Kidney (tissue), 14 donors: ENCODE measurements around the gene TBC1D2. TPM values are rescaled to one million over a fixed set of nuclear protein-coding genes. Genes with fewer than 3 reads are reported as not detected.
"Not testable (repeated sequence)": the region's sequence is repeated elsewhere in the genome, so short reads cannot be mapped to it uniquely, and the experiment has no call there.

Experiments
- DNase-seq, 5 donors: peaks; one replicate each; pipeline ENCODE4 v3.0.0-alpha.2; 2013 to 2020
- FAIRE-seq: peaks from 2 replicates; lab custom pipeline; 2012; peaks lifted over from hg19 to GRCh38; lab: Jason Lieb, UNC
- H3K27ac ChIP-seq, 2 donors: one replicate each; pipeline ENCODE4 v1.7.0; 2013; ENCODE audit warnings: low read depth in 2 of 2, low read length in 2 of 2, inconsistent platforms in 1 of 2
- H3K27me3 ChIP-seq: one replicate; pipeline ENCODE4 v1.7.1; 2013; ENCODE audit warnings: low read length, inconsistent platforms; ENCODE audit not compliant: control insufficient read depth, insufficient read depth
- H3K36me3 ChIP-seq, 3 donors: one replicate each; pipeline versions ENCODE4 v1.7.0 to v1.7.1; 2013; ENCODE audit warnings: low read length in 3 of 3, control low read depth in 1 of 3, inconsistent platforms in 1 of 3; ENCODE audit not compliant: insufficient read depth in 3 of 3, control insufficient read depth in 2 of 3
- H3K4me1 ChIP-seq, 3 donors: one replicate each; pipeline versions ENCODE4 v1.7.0 to v1.7.1; 2013; ENCODE audit warnings: low read length in 3 of 3, inconsistent platforms in 1 of 3, low read depth in 1 of 3; ENCODE audit not compliant: control insufficient read depth in 2 of 3, insufficient read depth in 2 of 3
- H3K4me3 ChIP-seq, 3 donors: one replicate each; pipeline versions ENCODE4 v1.7.0 to v1.8.1; 2013; ENCODE audit warnings: low read length in 3 of 3, control low read depth in 1 of 3, inconsistent platforms in 1 of 3
- H3K9ac ChIP-seq, 3 donors: one replicate each; pipeline versions ENCODE4 v1.7.0 to v1.7.1; 2013; ENCODE audit warnings: low read length in 3 of 3, control low read depth in 1 of 3, inconsistent platforms in 1 of 3
- H3K9me3 ChIP-seq, 3 donors: one replicate each; pipeline versions ENCODE4 v1.7.0 to v1.7.1; 2013; ENCODE audit warnings: low read length in 3 of 3, control low read depth in 1 of 3, inconsistent platforms in 1 of 3; ENCODE audit not compliant: control insufficient read depth in 2 of 3, insufficient read depth in 1 of 3
- CTCF ChIP-seq: IDR thresholded peaks from 3 replicates; pipeline ENCODE4 v1.5.1; 2012; ENCODE audit warnings: mild to moderate bottlenecking, moderate library complexity, borderline replicate concordance; ENCODE audit not compliant: insufficient read depth; ENCODE audit errors: extremely low read depth
- intact Hi-C: fragments of 100-400 bp; cut with DNase I; formaldehyde crosslinking; loops from one replicate; pipeline ENCODE4 v1.11.1; 2022
- polyA plus RNA-seq: library from polyadenylated mRNA; stranded (reverse); fragments of 350-450 nt; fragmentation: Illumina TruSeq; extraction: RNeasy Lipid Tissue Mini Kit (QIAGEN cat#74804); gene quantifications from one replicate; pipeline ENCODE4 v1.2.3, GENCODE V29; 2014; ENCODE audit warnings: low read depth, low replicate concordance; ENCODE audit not compliant: insufficient read depth
- total RNA-seq: library from RNA; stranded (reverse); fragmentation: NEBNext Ultra II Directional; extraction: Animal tissue kit (Norgen Biotek cat#: 25700); gene quantifications from one replicate; pipeline ENCODE4 v1.2.1, GENCODE V29; 2021
- donor health status: control.
- donor health status: control.
- donor health status: control.
- donor health status: control.
- donor health status: control.
- donor health status: DM: yes; HTN: yes; CAD: no.
- donor health status: Normal renal cell carcinoma (clear cell type).

Gene TBC1D2
- total and polyA plus RNA-seq, 2 donors from 2014 or later = 7.7 to 19.6 TPM

- Histone ChIP-seq H3K27me3 (no peaks in the 10 kb centered on the region), H3K4me1 (no peaks in the 10 kb centered on the region), H3K4me3 (no peak overlapping the region), H3K9me3 (no peaks in the 10 kb centered on the region), H3K9ac (no peak overlapping the region), H3K27ac (no peak overlapping the region), H3K36me3 (no peaks in the 10 kb centered on the region)
- intact Hi-C loops = no loop called here
- no peak for DNase-seq
- FAIRE-seq = no peak
- TF ChIP-seq CTCF = no peak
These were observed 29.3 kb upstream of the TBC1D2 start for GRCh38 chr9:98284754-98285153.

- DNase-seq, H3K27ac ChIP-seq, H3K36me3 ChIP-seq, H3K9ac ChIP-seq, H3K9me3 ChIP-seq, FAIRE-seq, H3K4me3 ChIP-seq, H3K27me3 ChIP-seq, intact Hi-C loops, H3K4me1 ChIP-seq: not testable (repeated sequence)
These were observed 27.7 kb upstream of the TBC1D2 start for GRCh38 chr9:98283143-98283542.

- Histone ChIP-seq H3K4me3 (no peak overlapping the region), H3K27me3 (no peaks in the 10 kb centered on the region), H3K36me3 (no peaks in the 10 kb centered on the region), H3K9ac (no peak overlapping the region), H3K4me1 (no peaks in the 10 kb centered on the region), H3K27ac (no peak overlapping the region), H3K9me3 (no peaks in the 10 kb centered on the region)
- no peak for TF ChIP-seq CTCF
- intact Hi-C loops = no loop called here
- DNase-seq = no peak
- no peak for FAIRE-seq
These were observed 25.8 kb upstream of the TBC1D2 start for GRCh38 chr9:98281281-98281680.

DNA sequence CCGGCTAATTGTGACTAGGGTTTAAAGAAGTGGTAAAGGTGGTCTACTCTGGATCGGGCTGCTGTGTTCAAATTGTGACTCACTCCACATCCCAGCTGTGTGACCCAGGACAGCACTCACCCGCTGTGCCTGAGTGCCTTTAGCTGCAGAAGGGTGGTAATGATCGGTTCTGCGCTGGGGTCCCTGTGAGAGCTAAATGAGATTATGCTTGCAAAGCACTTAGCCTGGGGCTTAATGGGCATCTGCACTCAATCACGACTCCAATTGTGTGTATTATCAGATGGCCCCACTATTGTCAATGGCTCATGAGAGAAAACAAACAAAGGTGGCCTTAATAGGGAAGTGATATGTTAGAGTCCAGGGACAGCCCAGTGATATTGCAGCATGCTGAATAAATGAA is 25.1 kb upstream of the TBC1D2 start:
- no peak for TF ChIP-seq CTCF
- Histone ChIP-seq H3K36me3 (no peaks in the 10 kb centered on the region), H3K27me3 (no peaks in the 10 kb centered on the region), H3K9me3 (no peaks in the 10 kb centered on the region), H3K27ac (no peak overlapping the region), H3K9ac (no peak overlapping the region), H3K4me1 (no peaks in the 10 kb centered on the region), H3K4me3 (no peak overlapping the region)
- intact Hi-C loops = no loop called here
- FAIRE-seq (no peak), DNase-seq (peak in 1 of 5 donors; percentile 53)
